CD14-positive monocyte (primary cell): ENCODE results near the gene TMEM135. TPM values are rescaled to one million over a fixed set of nuclear protein-coding genes. Genes with fewer than 3 reads are reported as not detected.

Source experiments
- DNase-seq, 3 donors: peaks; one replicate each; pipeline ENCODE4 v3.0.0-alpha.2; 2011 to 2022
- H2AFZ ChIP-seq: 2 replicates; pipeline ENCODE4 v1.6.0; 2012; ENCODE audit warnings: mild to moderate bottlenecking, low read depth, low read length, inconsistent platforms; ENCODE audit not compliant: insufficient read depth, poor library complexity, severe bottlenecking
- H3K27ac ChIP-seq, 2 donors: 1 replicate in 1 of 2; 2 replicates in 1 of 2; pipeline ENCODE4 v1.5.1; 2012 to 2013; ENCODE audit warnings: low read length in 2 of 2, control low read depth in 1 of 2, inconsistent platforms in 1 of 2, low read depth in 1 of 2, mild to moderate bottlenecking in 1 of 2
- H3K27me3 ChIP-seq, 2 donors: one replicate each; pipeline versions ENCODE4 v1.6.0 to v1.6.1; 2011 to 2013; ENCODE audit warnings: low read length in 2 of 2; ENCODE audit not compliant: control insufficient read depth in 2 of 2, insufficient read depth in 2 of 2
- H3K36me3 ChIP-seq, 2 donors: replicated peaks in 1 of 2; 1 replicate in 1 of 2; 2 replicates in 1 of 2; pipeline versions ENCODE4 v1.5.1 to v1.6.1; 2012 to 2013; ENCODE audit warnings: low read length in 2 of 2, control low read depth in 1 of 2, inconsistent platforms in 1 of 2, mild to moderate bottlenecking in 1 of 2; ENCODE audit not compliant: insufficient read depth in 2 of 2, control insufficient read depth in 1 of 2
- H3K4me1 ChIP-seq, 2 donors: 1 replicate in 1 of 2; 2 replicates in 1 of 2; pipeline versions ENCODE4 v1.5.1 to v1.6.1; 2012 to 2013; ENCODE audit warnings: low read length in 2 of 2, control low read depth in 1 of 2, inconsistent platforms in 1 of 2, mild to moderate bottlenecking in 1 of 2, moderate library complexity in 1 of 2; ENCODE audit not compliant: insufficient read depth in 2 of 2, control insufficient read depth in 1 of 2
- H3K4me2 ChIP-seq: replicated peaks from 2 replicates; pipeline ENCODE3; 2012; ENCODE audit warnings: low read length, moderate library complexity, mild to moderate bottlenecking; ENCODE audit not compliant: poor library complexity, severe bottlenecking; ENCODE audit errors: extremely low read depth
- H3K4me3 ChIP-seq, 3 experiments: fragments of 200-600 bp in 1 of 3; sonication (generic) in 1 of 3; replicated peaks in 1 of 3; 1 replicate in 2 of 3; 2 replicates in 1 of 3; pipeline ENCODE4 v1.5.1; 2011 to 2013; ENCODE audit warnings: low read length in 3 of 3, mild to moderate bottlenecking in 3 of 3, control low read depth in 2 of 3, low read depth in 2 of 3, inconsistent platforms in 1 of 3, moderate library complexity in 1 of 3
- H3K79me2 ChIP-seq: 2 replicates; pipeline ENCODE4 v1.6.0; 2012; ENCODE audit warnings: mild to moderate bottlenecking, control low read depth, inconsistent platforms, low read length, moderate library complexity; ENCODE audit not compliant: insufficient read depth
- H3K9ac ChIP-seq: 2 replicates; pipeline ENCODE4 v1.6.0; 2017; ENCODE audit warnings: low read length, mild to moderate bottlenecking; ENCODE audit not compliant: insufficient read depth, poor library complexity, severe bottlenecking
- H3K9me3 ChIP-seq, 2 donors: replicated peaks in 1 of 2; 1 replicate in 1 of 2; 2 replicates in 1 of 2; pipeline versions ENCODE4 v1.5.1 to v1.6.1; 2012 to 2013; ENCODE audit warnings: low read length in 2 of 2, control low read depth in 1 of 2; ENCODE audit not compliant: control insufficient read depth in 1 of 2, insufficient read depth in 1 of 2
- H4K20me1 ChIP-seq: 2 replicates; pipeline ENCODE4 v1.6.0; 2012; ENCODE audit warnings: mild to moderate bottlenecking, low read length, control low read depth, moderate library complexity; ENCODE audit not compliant: insufficient read depth
- H3K27ac Mint-ChIP-seq, 7 donors: one replicate each; pipeline ENCODE4 v1.8.0; 2020; ENCODE audit warnings: mild to moderate bottlenecking in 7 of 7, mixed read lengths in 7 of 7, moderate library complexity in 6 of 7, inconsistent platforms in 2 of 7
- H3K27me3 Mint-ChIP-seq, 3 donors: one replicate each; pipeline ENCODE4 v1.8.0; 2021 to 2022; ENCODE audit warnings: low read depth in 3 of 3, mild to moderate bottlenecking in 3 of 3, mixed read lengths in 3 of 3, moderate library complexity in 3 of 3, inconsistent platforms in 1 of 3
- H3K36me3 Mint-ChIP-seq, 2 donors: one replicate each; pipeline ENCODE4 v1.8.0; 2020; ENCODE audit warnings: mixed read lengths in 2 of 2, inconsistent platforms in 1 of 2, mild to moderate bottlenecking in 1 of 2
- H3K4me1 Mint-ChIP-seq: one replicate; pipeline ENCODE4 v1.8.0; 2020; ENCODE audit warnings: mild to moderate bottlenecking, mixed read lengths
- H3K4me3 Mint-ChIP-seq, 2 donors: one replicate each; pipeline ENCODE4 v1.8.0; 2020; ENCODE audit warnings: mild to moderate bottlenecking in 2 of 2, mixed read lengths in 2 of 2, moderate library complexity in 1 of 2
- H3K9me3 Mint-ChIP-seq, 7 donors: one replicate each; pipeline ENCODE4 v1.8.0; 2020 to 2022; ENCODE audit warnings: mixed read lengths in 7 of 7, mild to moderate bottlenecking in 6 of 7, moderate library complexity in 6 of 7, inconsistent platforms in 2 of 7
- WGBS: methylation state at CpG from one replicate; pipeline ENCODE4 v1.1.5; 2013; ENCODE audit warnings: missing lambda C conversion rate; ENCODE audit not compliant: insufficient coverage; 5-methylcytosine and 5-hydroxymethylcytosine counted together
- intact Hi-C, 2 donors: fragments of 100-400 bp; cut with micrococcal nuclease; formaldehyde crosslinking; loops; one replicate each; pipeline versions ENCODE4 v1.15.0 to v1.15.1; 2023
- polyA plus RNA-seq, 3 donors: library from polyadenylated mRNA; depleted of rRNA in 1 of 3; unstranded in 2 of 3; stranded (reverse) in 1 of 3; fragments of 300-500 nt in 2 of 3; fragments of >200 nt in 1 of 3; fragmentation: Illumina TruSeq in 2 of 3; gene quantifications; 1 replicate in 2 of 3; 2 replicates in 1 of 3; pipeline ENCODE4 v1.2.3, GENCODE V29; 2012 to 2021
- TF ChIP-seq, protein P1 (sequence below): fragments of 200-600 bp; IDR thresholded peaks from one replicate; pipeline ENCODE4 v1.8.0; 2022; ENCODE audit warnings: antibody characterized with exemption, mild to moderate bottlenecking

Gene TMEM135
- polyA plus RNA-seq, 3 donors, result 2.7 to 8.4 (median 5.9) TPM

DNA sequence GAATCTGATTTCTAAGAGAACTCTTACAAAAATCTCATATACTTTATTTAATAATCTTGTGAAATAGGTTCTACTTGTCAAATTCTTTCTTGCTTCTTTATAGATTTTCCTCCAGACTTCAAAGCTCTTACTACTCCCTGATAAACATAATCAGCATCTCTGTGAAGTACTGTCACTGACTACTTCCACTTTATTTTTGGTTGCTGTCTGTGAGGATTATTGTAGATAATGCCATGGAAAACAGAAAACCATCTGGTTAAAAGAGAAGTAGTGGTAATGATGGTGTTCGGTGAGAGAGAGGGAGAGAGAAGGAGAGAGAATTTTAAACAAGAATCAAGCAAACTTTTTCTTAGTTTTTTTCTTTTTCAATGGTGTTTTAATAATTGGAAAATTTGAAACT lies 152.3 kb downstream of the TMEM135 start:
- H3K27me3 ChIP-seq, result no peaks in the 10 kb centered on the region
- Mint-ChIP-seq H3K36me3 (no peaks in the 10 kb centered on the region), H3K27ac (no peak overlapping the region), H3K9me3 (peaks cover 0 to 1% (median 0%) of the 10 kb centered on the region in 7 donors), H3K4me1 (peaks cover 2% of the 10 kb centered on the region), H3K4me3 (no peak overlapping the region), H3K27me3 (no peaks in the 10 kb centered on the region)
- H3K9me3 ChIP-seq, result no peaks in the 10 kb centered on the region
- no peak overlapping the region for H2AFZ ChIP-seq
- H3K27ac ChIP-seq, result no peak overlapping the region
- H3K4me3 ChIP-seq, result no peak overlapping the region
- no peaks in the 10 kb centered on the region for H3K79me2 ChIP-seq
- H3K4me1 ChIP-seq, result no peaks in the 10 kb centered on the region
- H3K4me2 ChIP-seq, result no peak overlapping the region
- no peak overlapping the region for H3K9ac ChIP-seq
- TF ChIP-seq, protein P1, sequence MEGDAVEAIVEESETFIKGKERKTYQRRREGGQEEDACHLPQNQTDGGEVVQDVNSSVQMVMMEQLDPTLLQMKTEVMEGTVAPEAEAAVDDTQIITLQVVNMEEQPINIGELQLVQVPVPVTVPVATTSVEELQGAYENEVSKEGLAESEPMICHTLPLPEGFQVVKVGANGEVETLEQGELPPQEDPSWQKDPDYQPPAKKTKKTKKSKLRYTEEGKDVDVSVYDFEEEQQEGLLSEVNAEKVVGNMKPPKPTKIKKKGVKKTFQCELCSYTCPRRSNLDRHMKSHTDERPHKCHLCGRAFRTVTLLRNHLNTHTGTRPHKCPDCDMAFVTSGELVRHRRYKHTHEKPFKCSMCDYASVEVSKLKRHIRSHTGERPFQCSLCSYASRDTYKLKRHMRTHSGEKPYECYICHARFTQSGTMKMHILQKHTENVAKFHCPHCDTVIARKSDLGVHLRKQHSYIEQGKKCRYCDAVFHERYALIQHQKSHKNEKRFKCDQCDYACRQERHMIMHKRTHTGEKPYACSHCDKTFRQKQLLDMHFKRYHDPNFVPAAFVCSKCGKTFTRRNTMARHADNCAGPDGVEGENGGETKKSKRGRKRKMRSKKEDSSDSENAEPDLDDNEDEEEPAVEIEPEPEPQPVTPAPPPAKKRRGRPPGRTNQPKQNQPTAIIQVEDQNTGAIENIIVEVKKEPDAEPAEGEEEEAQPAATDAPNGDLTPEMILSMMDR, result no peak
- no peak for DNase-seq
- H4K20me1 ChIP-seq, result no peaks in the 10 kb centered on the region
- H3K36me3 ChIP-seq, result no peaks in the 10 kb centered on the region
- intact Hi-C loops, result no loop called here
- WGBS, result no CpG with 5 or more reads among the region's 1 CpG

DNA sequence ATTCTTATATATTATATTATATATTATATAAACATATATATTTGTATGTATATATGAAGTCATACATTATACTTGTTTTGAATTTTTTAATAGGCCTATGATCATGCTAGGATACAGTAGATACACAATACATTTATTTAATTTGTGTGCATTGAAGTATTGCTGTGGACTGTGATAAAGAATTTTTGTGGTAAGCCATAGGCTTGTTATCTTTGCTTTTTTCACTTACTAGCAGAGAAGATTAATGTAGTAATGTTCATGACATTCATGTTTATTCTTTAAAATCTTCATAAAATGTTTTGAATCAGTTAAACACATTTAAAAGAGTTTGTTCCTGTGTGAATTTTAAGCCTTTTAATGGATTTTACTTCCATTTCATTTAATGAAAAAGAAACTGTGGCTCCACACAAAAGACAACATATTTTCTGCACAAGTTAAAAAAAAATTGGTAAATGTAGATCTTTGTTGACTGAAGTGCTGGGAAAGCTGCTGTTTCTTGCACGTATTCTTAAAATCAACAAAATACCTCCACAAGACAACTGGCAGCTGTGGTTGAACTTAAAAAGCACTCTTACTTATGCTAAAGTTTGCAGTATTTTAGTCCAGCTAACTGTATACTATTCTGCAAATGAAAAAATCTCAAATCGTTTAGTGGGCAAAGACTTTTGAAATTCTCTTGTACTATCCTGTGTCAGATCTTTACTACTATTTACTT lies 156.2 kb downstream of the TMEM135 start:
- Histone ChIP-seq H3K4me1 (no peaks in the 10 kb centered on the region), H3K27me3 (no peaks in the 10 kb centered on the region), H3K4me3 (no peak overlapping the region), H3K36me3 (no peaks in the 10 kb centered on the region), H3K4me2 (no peak overlapping the region), H2AFZ (no peak overlapping the region), H3K79me2 (no peaks in the 10 kb centered on the region), H4K20me1 (no peaks in the 10 kb centered on the region), H3K27ac (no peak overlapping the region), H3K9ac (no peak overlapping the region), H3K9me3 (no peaks in the 10 kb centered on the region)
- no peak for DNase-seq
- Mint-ChIP-seq H3K36me3 (no peaks in the 10 kb centered on the region), H3K27ac (no peak overlapping the region), H3K27me3 (no peaks in the 10 kb centered on the region), H3K4me3 (no peak overlapping the region), H3K9me3 (peaks cover 0 to 3% (median 1%) of the 10 kb centered on the region in 7 donors), H3K4me1 (peaks cover 2% of the 10 kb centered on the region)
- WGBS, result no CpG with 5 or more reads among the region's 2 CpGs
- intact Hi-C loops, result no loop called here
- TF ChIP-seq, protein P1, result no peak
